ENCODE results near the gene AMACR. TPM values are rescaled to one million over a fixed set of nuclear protein-coding genes. Genes with fewer than 3 reads are reported as not detected.
"Not testable (repeated sequence)": the region's sequence is repeated elsewhere in the genome, so short reads cannot be mapped to it uniquely, and the experiment has no call there.

Gene AMACR
- total RNA-seq, 1 donor from 2014 or later: 1.3 TPM

- no peaks in the 10 kb centered on the region for H3K27me3 ChIP-seq
- H3K27ac ChIP-seq: no peak overlapping the region
- no peak overlapping the region for H3K4me3 ChIP-seq
- H3K36me3 ChIP-seq: no peaks in the 10 kb centered on the region
- intact Hi-C loops (cut with DNase I): no loop called here
- H3K9me3 ChIP-seq: no peaks in the 10 kb centered on the region
- TF ChIP-seq CTCF (IDR thresholded peaks at IDR 0.05): no peak
- no peak for DNase-seq (ENCODE audit: low spot score in 2 of 2)
- H3K4me1 ChIP-seq: peaks cover 0 to 6% of the 10 kb centered on the region in 2 donors
These were observed 5.7 kb upstream of the AMACR start for GRCh38 chr5:34013547-34013946.

GRCh38 chr5:34012791-34013190, 4.9 kb upstream of the AMACR start:
- no peaks in the 10 kb centered on the region for H3K27me3 ChIP-seq
- no peak for DNase-seq (ENCODE audit: low spot score in 2 of 2)
- no peak overlapping the region for H3K4me3 ChIP-seq
- no peak for TF ChIP-seq CTCF (IDR thresholded peaks at IDR 0.05)
- no peaks in the 10 kb centered on the region for H3K36me3 ChIP-seq
- H3K27ac ChIP-seq: no peak overlapping the region
- peaks cover 0 to 6% of the 10 kb centered on the region in 2 donors for H3K4me1 ChIP-seq
- intact Hi-C loops (cut with DNase I): no loop called here
- H3K9me3 ChIP-seq: no peaks in the 10 kb centered on the region

GRCh38 chr5:34011536-34011935, 3.7 kb upstream of the AMACR start:
- Histone ChIP-seq H3K9me3 (no peaks in the 10 kb centered on the region), H3K27me3 (no peaks in the 10 kb centered on the region), H3K27ac (no peak overlapping the region), H3K36me3 (no peaks in the 10 kb centered on the region), H3K4me3 (no peak overlapping the region), H3K4me1 (peaks cover 3 to 11% of the 10 kb centered on the region in 2 donors)
- intact Hi-C loops (cut with DNase I): no loop called here
- DNase-seq (ENCODE audit: low spot score in 2 of 2): no peak
- TF ChIP-seq CTCF (IDR thresholded peaks at IDR 0.05): no peak

- H3K36me3 ChIP-seq; H3K9me3 ChIP-seq; intact Hi-C loops (cut with DNase I); H3K4me3 ChIP-seq; H3K27me3 ChIP-seq; DNase-seq (ENCODE audit: low spot score in 2 of 2); H3K27ac ChIP-seq: not testable (repeated sequence)
- peaks cover 4 to 12% of the 10 kb centered on the region in 2 donors for H3K4me1 ChIP-seq
These were observed 2.3 kb upstream of the AMACR start for GRCh38 chr5:34010146-34010545.

GRCh38 chr5:34009610-34010009, 1.8 kb upstream of the AMACR start:
- TF ChIP-seq CTCF (IDR thresholded peaks at IDR 0.05): no peak
- no peak overlapping the region for H3K27ac ChIP-seq
- H3K4me1 ChIP-seq: peaks cover 4 to 12% of the 10 kb centered on the region in 2 donors
- DNase-seq (ENCODE audit: low spot score in 2 of 2): no peak
- peaks cover 0 to under 1% of the 10 kb centered on the region in 2 donors for H3K36me3 ChIP-seq
- H3K4me3 ChIP-seq: no peak overlapping the region
- H3K27me3 ChIP-seq: no peaks in the 10 kb centered on the region
- H3K9me3 ChIP-seq: no peaks in the 10 kb centered on the region
- intact Hi-C loops (cut with DNase I): loop anchor here (2.0 to 10.0 kb wide), 4 partner anchors 35 to 923 kb away; partner anchors contain the start of gene TARS1

GRCh38 chr5:34008802-34009201, 952 bp upstream of the AMACR start:
- no peak for DNase-seq (ENCODE audit: low spot score in 2 of 2)
- Histone ChIP-seq H3K27me3 (no peaks in the 10 kb centered on the region), H3K4me3 (peak overlapping the region; percentile 73 to 77), H3K36me3 (peaks cover 0 to 8% of the 10 kb centered on the region in 2 donors), H3K4me1 (peaks cover 4 to 12% of the 10 kb centered on the region in 2 donors), H3K27ac (peak overlapping the region; percentile 83 to 85), H3K9me3 (no peaks in the 10 kb centered on the region)
- TF ChIP-seq CTCF (IDR thresholded peaks at IDR 0.05): no peak
- intact Hi-C loops (cut with DNase I): loop anchor here (2.0 to 10.0 kb wide), 4 partner anchors 36 to 923 kb away; partner anchors contain the start of gene TARS1
